C4-2B (cell line): ENCODE results near the gene ENDOV.

Source experiments
- CTCF ChIP-seq: fragments of 450-650 bp; conservative IDR thresholded peaks from 2 replicates; pipeline ENCODE4 v1.5.1; 2017; ENCODE audit warnings: mild to moderate bottlenecking
- ZFX ChIP-seq: fragments of 450-650 bp; IDR thresholded peaks from 2 replicates; pipeline ENCODE4 v1.6.1; 2017

DNA sequence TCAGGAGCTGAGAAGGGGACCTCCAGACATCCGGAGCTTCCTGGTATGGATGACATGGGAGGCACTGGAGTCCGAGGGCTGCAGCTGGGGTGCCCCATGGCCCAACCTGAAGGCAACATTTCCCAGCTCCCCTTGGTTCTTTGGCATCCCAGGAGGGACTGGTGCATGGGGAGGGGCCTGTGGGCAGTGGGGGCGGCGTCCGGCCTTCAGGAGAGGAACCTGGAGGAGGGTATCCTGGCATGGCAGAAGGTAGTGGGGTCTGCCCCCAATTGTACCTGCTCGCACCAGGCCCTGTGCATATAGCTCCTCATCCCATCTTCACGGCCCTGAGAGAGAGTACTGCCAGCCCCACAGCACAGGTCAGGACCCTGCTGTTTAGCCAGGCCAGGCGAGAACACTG is 49.5 kb downstream of the ENDOV start:
- TF ChIP-seq CTCF (no peak), ZFX (no peak)
